PC-9 (cell line): ENCODE data around the gene ZSWIM4. TPM values are rescaled to one million over a fixed set of nuclear protein-coding genes. Genes with fewer than 3 reads are reported as not detected.

Experiments used
- BruUV-seq: library from RNA; stranded (reverse); fragments of 400-500 nt; replicated peaks from 2 replicates; lab custom pipeline; 2021; lab: Mats Ljungman, UMichigan
- CTCF ChIA-PET: fragments of 300-600 bp; sonication (Branson Sonifier 250); formaldehyde crosslinking; loops from one replicate; lab custom pipeline; 2022; ENCODE audit warnings: antibody characterized with exemption; lab: Charles Lee
- POLR2A ChIA-PET: fragments of 300-600 bp; sonication (Branson Sonifier 250); formaldehyde crosslinking; loops from one replicate; lab custom pipeline; 2022; ENCODE audit warnings: antibody characterized with exemption; ENCODE audit not compliant: unreplicated experiment; lab: Charles Lee
- DNase-seq, 2 experiments: peaks; one replicate each; pipeline versions ENCODE4 v3.0.0 to v3.0.0-alpha.2; 2015 to 2022; ENCODE audit warnings: mixed read lengths in 1 of 2
- H2AFZ ChIP-seq: fragments of 200-600 bp; sonication (generic); 2 replicates; pipeline ENCODE4 v1.8.1; 2017; ENCODE audit warnings: antibody characterized with exemption
- H3F3A ChIP-seq: fragments of 200-600 bp; sonication (generic); 2 replicates; pipeline ENCODE4 v1.8.1; 2017; ENCODE audit warnings: antibody characterized with exemption, mild to moderate bottlenecking, low read depth; ENCODE audit not compliant: insufficient read depth
- H3K27ac ChIP-seq: fragments of 200-600 bp; sonication (generic); 2 replicates; pipeline ENCODE4 v1.6.1; 2016; ENCODE audit warnings: mixed run types
- H3K27me3 ChIP-seq: fragments of 200-600 bp; sonication (generic); 2 replicates; pipeline ENCODE4 v1.6.1; 2016; ENCODE audit warnings: low read depth, mixed run types; ENCODE audit not compliant: insufficient read depth
- H3K36me3 ChIP-seq: fragments of 200-600 bp; sonication (generic); 2 replicates; pipeline ENCODE4 v1.6.1; 2016; ENCODE audit warnings: low read depth, mixed run types
- H3K4me1 ChIP-seq: fragments of 200-600 bp; sonication (generic); replicated peaks from 2 replicates; pipeline ENCODE4 v1.6.1; 2016; ENCODE audit warnings: mixed run types; ENCODE audit not compliant: insufficient read depth
- H3K4me2 ChIP-seq: fragments of 200-600 bp; sonication (generic); 2 replicates; pipeline ENCODE4 v1.6.1; 2017; ENCODE audit warnings: mixed run types
- H3K4me3 ChIP-seq: fragments of 200-600 bp; sonication (generic); 2 replicates; pipeline ENCODE4 v1.6.1; 2016; ENCODE audit warnings: mixed run types
- H3K79me2 ChIP-seq: fragments of 200-600 bp; sonication (generic); 2 replicates; pipeline ENCODE4 v1.6.1; 2017; ENCODE audit warnings: low read depth, mixed run types
- H3K9me2 ChIP-seq: fragments of 200-600 bp; sonication (generic); 2 replicates; pipeline ENCODE4 v1.8.1; 2017; ENCODE audit warnings: mild to moderate bottlenecking; ENCODE audit not compliant: insufficient read depth
- H3K9me3 ChIP-seq: fragments of 200-600 bp; sonication (generic); 2 replicates; pipeline ENCODE4 v1.8.1; 2016; ENCODE audit warnings: low read depth; ENCODE audit not compliant: insufficient read depth
- H4K20me1 ChIP-seq: fragments of 200-600 bp; sonication (generic); 2 replicates; pipeline ENCODE4 v1.8.1; 2017; ENCODE audit not compliant: insufficient read depth
- EZH2 ChIP-seq: fragments of 200-600 bp; sonication (generic); IDR thresholded peaks from 2 replicates; pipeline ENCODE4 v1.8.0; 2017; ENCODE audit warnings: antibody characterized with exemption, low read depth
- intact Hi-C: fragments of 100-400 bp; cut with micrococcal nuclease; formaldehyde crosslinking; loops from one replicate; pipeline ENCODE4 v1.10.0; 2022; ENCODE audit not compliant: unreplicated experiment
- total RNA-seq: library from RNA; stranded (reverse); gene quantifications from 2 replicates; pipeline ENCODE4 v1.2.3, GENCODE V29; 2021
- TF ChIP-seq, protein P1 (sequence below): fragments of 200-600 bp; sonication (generic); conservative IDR thresholded peaks from 2 replicates; pipeline ENCODE4 v1.6.1; 2017; ENCODE audit warnings: mixed run types, antibody characterized with exemption, mild to moderate bottlenecking, moderate library complexity

ZSWIM4 gene
- total RNA-seq, 1 experiment from 2014 or later, result 15.2 TPM

DNA sequence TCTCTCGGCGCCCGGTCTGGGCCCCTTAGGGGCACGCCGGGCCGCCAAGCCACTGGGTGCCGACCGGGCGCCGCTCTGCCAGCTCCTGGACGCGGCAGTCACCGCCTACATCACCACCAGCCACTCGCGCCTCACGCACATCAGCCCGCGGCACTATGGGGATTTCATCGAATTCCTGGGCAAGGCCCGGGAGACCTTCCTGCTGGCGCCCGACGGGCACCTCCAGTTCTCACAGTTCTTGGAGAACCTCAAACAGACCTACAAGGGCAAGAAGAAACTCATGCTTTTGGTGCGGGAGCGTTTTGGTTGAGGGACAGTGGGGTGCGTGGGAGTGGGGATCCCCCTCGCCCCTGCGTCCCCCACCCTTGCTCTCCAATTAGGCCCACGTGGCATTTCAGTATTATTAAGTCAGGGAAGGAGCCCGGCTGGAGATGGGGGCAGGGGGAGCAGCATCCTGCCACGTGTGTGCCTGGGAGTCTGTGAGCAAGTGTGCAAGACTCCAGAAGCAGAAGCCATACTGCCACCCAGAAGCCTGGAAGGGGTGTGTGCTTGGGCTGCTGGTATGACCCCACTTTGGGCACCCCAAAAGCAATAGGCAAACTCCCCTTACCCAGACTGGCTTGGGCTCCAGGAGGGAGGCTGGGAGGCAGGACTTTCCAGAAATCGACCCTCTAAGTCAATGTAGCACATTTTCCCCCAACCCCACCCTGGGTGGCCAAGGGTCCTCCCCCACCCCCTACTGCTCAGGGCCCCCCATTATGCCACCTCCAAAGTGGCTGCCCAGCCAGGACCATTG lies 35.7 kb downstream of the ZSWIM4 start:
- no peak overlapping the region for H3K4me2 ChIP-seq
- no TSS peak for BruUV-seq
- no peak for TF ChIP-seq EZH2
- TF ChIP-seq, protein P1, sequence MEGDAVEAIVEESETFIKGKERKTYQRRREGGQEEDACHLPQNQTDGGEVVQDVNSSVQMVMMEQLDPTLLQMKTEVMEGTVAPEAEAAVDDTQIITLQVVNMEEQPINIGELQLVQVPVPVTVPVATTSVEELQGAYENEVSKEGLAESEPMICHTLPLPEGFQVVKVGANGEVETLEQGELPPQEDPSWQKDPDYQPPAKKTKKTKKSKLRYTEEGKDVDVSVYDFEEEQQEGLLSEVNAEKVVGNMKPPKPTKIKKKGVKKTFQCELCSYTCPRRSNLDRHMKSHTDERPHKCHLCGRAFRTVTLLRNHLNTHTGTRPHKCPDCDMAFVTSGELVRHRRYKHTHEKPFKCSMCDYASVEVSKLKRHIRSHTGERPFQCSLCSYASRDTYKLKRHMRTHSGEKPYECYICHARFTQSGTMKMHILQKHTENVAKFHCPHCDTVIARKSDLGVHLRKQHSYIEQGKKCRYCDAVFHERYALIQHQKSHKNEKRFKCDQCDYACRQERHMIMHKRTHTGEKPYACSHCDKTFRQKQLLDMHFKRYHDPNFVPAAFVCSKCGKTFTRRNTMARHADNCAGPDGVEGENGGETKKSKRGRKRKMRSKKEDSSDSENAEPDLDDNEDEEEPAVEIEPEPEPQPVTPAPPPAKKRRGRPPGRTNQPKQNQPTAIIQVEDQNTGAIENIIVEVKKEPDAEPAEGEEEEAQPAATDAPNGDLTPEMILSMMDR, result no peak
- peak in 1 of 2 experiments; percentile 24 for DNase-seq
- no peaks in the 10 kb centered on the region for H3K9me2 ChIP-seq
- peaks cover 73% of the 10 kb centered on the region for H3F3A ChIP-seq
- H3K27me3 ChIP-seq, result no peaks in the 10 kb centered on the region
- no peak overlapping the region for H3K4me3 ChIP-seq
- intact Hi-C loops, result no loop called here
- H3K79me2 ChIP-seq, result peaks cover 11% of the 10 kb centered on the region
- H3K9me3 ChIP-seq, result no peaks in the 10 kb centered on the region
- H4K20me1 ChIP-seq, result peaks cover 21% of the 10 kb centered on the region
- peaks cover 26% of the 10 kb centered on the region for H3K4me1 ChIP-seq
- no peak overlapping the region for H3K27ac ChIP-seq
- peaks cover 5% of the 10 kb centered on the region; the same call in 1 of the 2 replicates for H3K36me3 ChIP-seq
- CTCF ChIA-PET, result no interaction called here
- H2AFZ ChIP-seq, result no peak overlapping the region
- POLR2A ChIA-PET, result no interaction called here

DNA sequence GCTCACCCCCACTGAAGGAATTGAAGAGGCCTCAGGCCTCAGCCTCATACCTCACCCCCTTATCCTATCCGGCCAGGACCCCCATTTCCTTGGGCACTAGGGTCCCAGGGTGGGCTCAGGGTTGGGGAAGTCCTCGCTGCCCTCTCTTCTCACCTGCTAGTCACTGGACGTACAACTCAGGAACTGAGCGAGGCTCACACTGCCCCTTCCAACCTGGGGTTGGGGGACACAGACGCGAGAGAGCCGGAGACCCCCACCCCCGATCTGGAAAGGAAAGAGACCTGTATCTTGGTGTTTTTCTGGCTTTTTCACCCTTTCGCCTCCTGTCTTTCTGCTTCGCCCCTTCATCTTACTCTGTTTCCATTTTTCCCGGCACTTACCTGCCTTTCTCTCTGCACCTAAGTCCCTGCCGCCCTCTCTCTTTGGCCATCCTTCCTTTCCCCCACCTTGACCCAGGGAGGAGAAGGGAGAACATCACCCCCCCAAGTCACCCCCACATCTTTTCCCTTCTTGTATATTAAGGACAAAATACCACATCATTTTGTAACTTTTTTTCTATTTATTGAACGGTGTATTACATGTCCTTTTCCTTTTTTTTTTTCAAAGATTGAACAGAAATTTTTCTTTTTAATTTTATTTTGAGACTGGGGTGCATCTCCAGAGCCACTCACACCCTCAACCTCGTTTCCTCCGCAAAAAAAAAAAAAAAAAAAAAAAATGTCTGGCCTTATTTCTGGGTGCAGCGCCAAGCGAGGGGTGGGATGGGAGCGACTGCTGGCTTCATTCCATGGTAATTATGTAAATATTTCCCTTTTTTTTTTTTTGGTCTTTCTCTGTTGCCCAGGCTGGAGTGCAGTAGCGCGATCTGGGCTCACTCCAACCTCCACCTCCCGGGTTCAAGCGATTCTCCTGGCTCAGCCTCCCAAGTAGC lies 36.6 kb downstream of the ZSWIM4 start:
- no peak for TF ChIP-seq EZH2
- TF ChIP-seq, protein P1, result no peak
- DNase-seq, result peak in 1 of 2 experiments; percentile 31
- Histone ChIP-seq H3K27me3 (no peaks in the 10 kb centered on the region), H4K20me1 (peaks cover 24% of the 10 kb centered on the region), H3K9me3 (no peaks in the 10 kb centered on the region), H3K4me1 (peaks cover 35% of the 10 kb centered on the region), H3K27ac (no peak overlapping the region), H3K9me2 (no peaks in the 10 kb centered on the region), H3K36me3 (peaks cover 11% of the 10 kb centered on the region; the same call in 1 of the 2 replicates), H3K4me2 (no peak overlapping the region), H3F3A (peaks cover 73% of the 10 kb centered on the region), H3K79me2 (peaks cover 20% of the 10 kb centered on the region), H2AFZ (no peak overlapping the region), H3K4me3 (no peak overlapping the region)
- CTCF ChIA-PET, result no interaction called here
- BruUV-seq, result no TSS peak
- POLR2A ChIA-PET, result interaction anchor here (1.2 kb wide), 1 partner anchor 37 kb away, joined by 3 read pairs; no protein-coding TSS in a partner anchor
- intact Hi-C loops, result no loop called here
